IMR-90 (cell line): Measurements from ENCODE around the gene CCDC194.

ENCODE experiments used
- CEBPB ChIP-seq: IDR thresholded peaks from 2 replicates; pipeline ENCODE4 v1.6.1; 2012; ENCODE audit warnings: low read depth, low read length, improper control_type of control experiment
- MXI1 ChIP-seq: IDR thresholded peaks from 2 replicates; pipeline ENCODE4 v1.6.1; 2012; ENCODE audit warnings: low read depth, mild to moderate bottlenecking, low read length, moderate library complexity, borderline replicate concordance

DNA sequence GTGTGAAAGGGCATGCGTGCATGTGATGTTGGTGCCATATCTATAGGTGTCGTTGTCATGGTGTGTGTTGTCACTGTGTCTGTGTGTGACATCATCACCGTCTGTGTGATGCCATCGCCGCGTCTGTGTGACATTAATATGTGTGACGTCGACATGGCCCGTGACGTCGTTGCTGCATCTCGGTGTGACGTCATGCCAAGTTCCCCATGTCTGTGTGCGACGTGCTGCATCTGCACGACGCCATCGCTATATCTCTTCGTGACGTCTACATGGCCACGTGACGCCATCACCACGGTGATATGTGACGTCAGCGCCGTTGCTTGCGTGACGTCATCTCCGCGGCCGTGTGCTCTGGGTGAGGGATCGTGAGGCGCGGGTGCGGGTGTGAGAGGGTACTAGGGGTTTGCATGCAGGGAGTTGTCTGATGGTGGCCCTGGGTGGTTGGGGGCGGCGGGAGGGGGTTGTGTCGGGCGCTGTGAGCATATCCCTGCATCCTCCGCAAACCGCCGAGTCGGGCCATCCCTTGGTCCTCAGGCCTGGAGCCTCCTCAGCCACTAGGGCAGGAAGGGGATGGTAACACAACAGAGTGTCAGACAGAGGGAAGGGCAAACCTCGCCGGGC lies 42.1 kb downstream of the CCDC194 start:
- TF ChIP-seq CEBPB (no peak), MXI1 (no peak)
